Activated naive CD4-positive, alpha-beta T cell treated with anti-CD3 and anti-CD28 coated beads, Interleukin-2, amount 10 ng/mL, durations not matched to agents 7 days and 5 days (primary cell): ENCODE results near the gene FOXJ1.
"Not testable (repeated sequence)": the region's sequence is repeated elsewhere in the genome, so short reads cannot be mapped to it uniquely, and the experiment has no call there.

Experiments
- CTCF ChIA-PET: fragments of 350-600 bp; sonication (Branson Sonifier 250); formaldehyde crosslinking; loops from one replicate; lab custom pipeline; 2021; ENCODE audit warnings: antibody characterized with exemption; lab: Charles Lee
- DNase-seq: peaks from one replicate; pipeline ENCODE4 v3.0.0-alpha.2; 2020
- H3K27ac Mint-ChIP-seq: one replicate; pipeline ENCODE4 v1.8.0; 2021; ENCODE audit warnings: mild to moderate bottlenecking, moderate library complexity, mixed read lengths
- H3K27me3 Mint-ChIP-seq: one replicate; pipeline ENCODE4 v1.8.0; 2021; ENCODE audit warnings: mild to moderate bottlenecking, mixed read lengths
- H3K36me3 Mint-ChIP-seq: one replicate; pipeline ENCODE4 v1.8.0; 2021; ENCODE audit warnings: mixed read lengths
- H3K4me1 Mint-ChIP-seq: one replicate; pipeline ENCODE4 v1.8.0; 2021; ENCODE audit warnings: mixed read lengths
- H3K4me3 Mint-ChIP-seq: one replicate; pipeline ENCODE4 v1.8.0; 2021; ENCODE audit warnings: mild to moderate bottlenecking, moderate library complexity, mixed read lengths
- H3K9me3 Mint-ChIP-seq: one replicate; pipeline ENCODE4 v1.8.0; 2021; ENCODE audit warnings: mixed read lengths

The FOXJ1 gene

GRCh38 chr17:76141212-76142038 lies at the start of gene FOXJ1:
TSS of gene FOXJ1 (minus strand) at chr17:76141245. CDS start at chr17:76140395, 850 bp downstream.
- Mint-ChIP-seq H3K4me1 (peaks cover 66% of the 10 kb centered on the region), H3K9me3 (no peaks in the 10 kb centered on the region), H3K4me3 (peak within 1 kb of the TSS; percentile 73), H3K27ac (peak within 1 kb of the TSS; percentile 96), H3K36me3 (peaks cover 18% of the 10 kb centered on the region), H3K27me3 (peaks cover 45% of the 10 kb centered on the region)
- DNase-seq: peak; percentile 94
- CTCF ChIA-PET: interaction anchor here (0.7 to 7.7 kb wide), 5 partner anchors 10 to 138 kb away, joined by 3 to 46 read pairs (median 4); no protein-coding TSS in a partner anchor

GRCh38 chr17:76189741-76190140 lies 48.7 kb upstream of the FOXJ1 start:
- peaks cover 54% of the 10 kb centered on the region for H3K36me3 Mint-ChIP-seq

GRCh38 chr17:76189247-76189646 lies 48.2 kb upstream of the FOXJ1 start:
- H3K4me1 Mint-ChIP-seq: peaks cover 89% of the 10 kb centered on the region
- peak overlapping the region; percentile 54 for H3K4me3 Mint-ChIP-seq
- H3K27ac Mint-ChIP-seq: peak overlapping the region; percentile 96

More at GRCh38 chr17:76189741-76190140, 48.7 kb upstream of the FOXJ1 start:
- Mint-ChIP-seq H3K4me1 (peaks cover 89% of the 10 kb centered on the region), H3K27me3 (no peaks in the 10 kb centered on the region), H3K27ac (peak overlapping the region; percentile 96), H3K4me3 (peak overlapping the region; percentile 12), H3K9me3 (no peaks in the 10 kb centered on the region)
- DNase-seq: no peak
- CTCF ChIA-PET: interaction anchor here (1.0 to 2.2 kb wide), 5 partner anchors 10 to 90 kb away, joined by 3 to 30 read pairs (median 4); partner anchors contain the start of gene UBALD2

GRCh38 chr17:76188213-76189016 lies 47.4 kb upstream of the FOXJ1 start:
- DNase-seq: no peak
- Mint-ChIP-seq H3K27ac (peak overlapping the region; percentile 96), H3K36me3 (peaks cover 49% of the 10 kb centered on the region), H3K9me3 (no peaks in the 10 kb centered on the region), H3K4me3 (peak overlapping the region; percentile 5), H3K27me3 (no peaks in the 10 kb centered on the region), H3K4me1 (peaks cover 84% of the 10 kb centered on the region)
- CTCF ChIA-PET: interaction anchor here (1.0 to 2.2 kb wide), 6 partner anchors 8 to 91 kb away, joined by 3 to 30 read pairs (median 6); partner anchors contain the start of gene UBALD2

More at GRCh38 chr17:76189247-76189646, 48.2 kb upstream of the FOXJ1 start:
- no peaks in the 10 kb centered on the region for H3K9me3 Mint-ChIP-seq
- no peak for DNase-seq
- H3K36me3 Mint-ChIP-seq: peaks cover 54% of the 10 kb centered on the region
- CTCF ChIA-PET: interaction anchor here (1.0 to 2.2 kb wide), 5 partner anchors 9 to 90 kb away, joined by 3 to 30 read pairs (median 4); partner anchors contain the start of gene UBALD2
- H3K27me3 Mint-ChIP-seq: no peaks in the 10 kb centered on the region

GRCh38 chr17:76186774-76187173 lies 45.7 kb upstream of the FOXJ1 start:
- not testable (repeated sequence) for DNase-seq, H3K4me3 Mint-ChIP-seq, H3K27me3 Mint-ChIP-seq, H3K9me3 Mint-ChIP-seq
- Mint-ChIP-seq H3K36me3 (peaks cover 44% of the 10 kb centered on the region), H3K4me1 (peaks cover 76% of the 10 kb centered on the region), H3K27ac (peak overlapping the region; percentile 85)
- CTCF ChIA-PET: interaction anchor here (1.9 kb wide), 1 partner anchor 92 kb away, joined by 7 read pairs; no protein-coding TSS in a partner anchor

- no peak overlapping the region for H3K4me3 Mint-ChIP-seq
- no peaks in the 10 kb centered on the region for H3K9me3 Mint-ChIP-seq
- DNase-seq: no peak
- CTCF ChIA-PET: interaction anchor here (0.8 to 8.0 kb wide), 3 partner anchors 18 to 95 kb away, joined by 3 to 125 read pairs (median 9); no protein-coding TSS in a partner anchor
- H3K27me3 Mint-ChIP-seq: no peaks in the 10 kb centered on the region
- peaks cover 50% of the 10 kb centered on the region for H3K36me3 Mint-ChIP-seq
- H3K27ac Mint-ChIP-seq: peak overlapping the region; percentile 62
- H3K4me1 Mint-ChIP-seq: peaks cover 77% of the 10 kb centered on the region
These were observed 43.2 kb upstream of the FOXJ1 start for GRCh38 chr17:76184290-76184689.

- Mint-ChIP-seq H3K27me3 (no peaks in the 10 kb centered on the region), H3K36me3 (peaks cover 40% of the 10 kb centered on the region), H3K4me1 (peaks cover 79% of the 10 kb centered on the region), H3K9me3 (no peaks in the 10 kb centered on the region), H3K27ac (peak overlapping the region; percentile 96), H3K4me3 (peak overlapping the region; percentile 57)
- peak; percentile 97 for DNase-seq
- CTCF ChIA-PET: interaction anchor here (0.6 to 8.0 kb wide), 19 partner anchors 10 to 117 kb away, joined by 3 to 125 read pairs (median 4); partner anchors contain the start of gene FOXJ1
These were observed 41.1 kb upstream of the FOXJ1 start for GRCh38 chr17:76182016-76182764.

GRCh38 chr17:76179496-76180467 lies 38.7 kb upstream of the FOXJ1 start:
- no peaks in the 10 kb centered on the region for H3K27me3 Mint-ChIP-seq
- no peaks in the 10 kb centered on the region for H3K9me3 Mint-ChIP-seq
- H3K27ac Mint-ChIP-seq: peak overlapping the region; percentile 98
- H3K4me3 Mint-ChIP-seq: peak overlapping the region; percentile 60
- CTCF ChIA-PET: interaction anchor here (0.9 to 8.0 kb wide), 22 partner anchors 10 to 107 kb away, joined by 3 to 125 read pairs (median 6); partner anchors contain the start of gene FOXJ1
- peak; percentile 64 for DNase-seq
- H3K36me3 Mint-ChIP-seq: peaks cover 41% of the 10 kb centered on the region
- H3K4me1 Mint-ChIP-seq: peaks cover 69% of the 10 kb centered on the region

GRCh38 chr17:76178124-76178523 lies 37.1 kb upstream of the FOXJ1 start:
- Mint-ChIP-seq H3K27ac (peak overlapping the region; percentile 98), H3K36me3 (peaks cover 37% of the 10 kb centered on the region), H3K4me1 (peaks cover 59% of the 10 kb centered on the region), H3K4me3 (no peak overlapping the region), H3K9me3 (no peaks in the 10 kb centered on the region), H3K27me3 (no peaks in the 10 kb centered on the region)
- CTCF ChIA-PET: interaction anchor here (0.6 to 8.0 kb wide), 6 partner anchors 12 to 118 kb away, joined by 3 to 125 read pairs (median 5); no protein-coding TSS in a partner anchor
- DNase-seq: no peak

GRCh38 chr17:76176701-76177574 lies 35.9 kb upstream of the FOXJ1 start:
- H3K4me3 Mint-ChIP-seq: no peak overlapping the region
- H3K27me3 Mint-ChIP-seq: no peaks in the 10 kb centered on the region
- no peak for DNase-seq
- H3K27ac Mint-ChIP-seq: peak overlapping the region; percentile 98
- peaks cover 41% of the 10 kb centered on the region for H3K36me3 Mint-ChIP-seq
- CTCF ChIA-PET: interaction anchor here (1.5 to 8.0 kb wide), 3 partner anchors 16 to 103 kb away, joined by 3 to 125 read pairs (median 51); no protein-coding TSS in a partner anchor
- H3K4me1 Mint-ChIP-seq: peaks cover 53% of the 10 kb centered on the region
- no peaks in the 10 kb centered on the region for H3K9me3 Mint-ChIP-seq

GRCh38 chr17:76174037-76174436 lies 33.0 kb upstream of the FOXJ1 start:
- CTCF ChIA-PET: no interaction called here
- no peak for DNase-seq
- H3K9me3 Mint-ChIP-seq: no peaks in the 10 kb centered on the region
- H3K4me1 Mint-ChIP-seq: peaks cover 29% of the 10 kb centered on the region
- no peak overlapping the region for H3K4me3 Mint-ChIP-seq
- H3K27ac Mint-ChIP-seq: no peak overlapping the region
- no peaks in the 10 kb centered on the region for H3K27me3 Mint-ChIP-seq
- H3K36me3 Mint-ChIP-seq: peaks cover 40% of the 10 kb centered on the region
